Astrocyte (in vitro differentiated cells and primary cell): ENCODE measurements around the gene HLA-DRB5. TPM values are rescaled to one million over a fixed set of nuclear protein-coding genes. Genes with fewer than 3 reads are reported as not detected.

Experiments used
- DNase-seq: peaks from one replicate; pipeline ENCODE4 v3.0.0-alpha.2; 2010; ENCODE audit warnings: low read depth
- FAIRE-seq: peaks from 2 replicates; lab custom pipeline; 2011; peaks lifted over from hg19 to GRCh38; lab: Jason Lieb, UNC
- H2AFZ ChIP-seq: 2 replicates; pipeline ENCODE4 v1.6.0; 2012; ENCODE audit warnings: low read depth, low read length, inconsistent platforms
- H3K27ac ChIP-seq: 2 replicates; pipeline ENCODE4 v1.5.1; 2011; ENCODE audit warnings: low read depth, low read length, inconsistent platforms
- H3K27me3 ChIP-seq: 2 replicates; pipeline ENCODE4 v1.6.0; 2011; ENCODE audit warnings: low read length, inconsistent platforms; ENCODE audit not compliant: insufficient read depth
- H3K36me3 ChIP-seq: 2 replicates; pipeline ENCODE4 v1.5.1; 2011; ENCODE audit warnings: low read length, inconsistent platforms; ENCODE audit not compliant: insufficient read depth
- H3K4me1 ChIP-seq: 2 replicates; pipeline ENCODE4 v1.5.1; 2011; ENCODE audit warnings: low read length, inconsistent platforms; ENCODE audit not compliant: insufficient read depth
- H3K4me2 ChIP-seq: 2 replicates; pipeline ENCODE4 v1.6.0; 2012; ENCODE audit warnings: low read length, inconsistent platforms
- H3K4me3 ChIP-seq: 2 replicates; pipeline ENCODE4 v1.5.1; 2011; ENCODE audit warnings: low read depth, mild to moderate bottlenecking, low read length, inconsistent platforms; ENCODE audit not compliant: insufficient read depth
- H3K79me2 ChIP-seq: 2 replicates; pipeline ENCODE4 v1.6.0; 2012; ENCODE audit warnings: mild to moderate bottlenecking, low read length, inconsistent platforms; ENCODE audit not compliant: insufficient read depth
- H3K9ac ChIP-seq: 2 replicates; pipeline ENCODE4 v1.6.0; 2012; ENCODE audit warnings: mild to moderate bottlenecking, low read length, inconsistent platforms
- H3K9me3 ChIP-seq: 2 replicates; pipeline ENCODE4 v1.5.1; 2012; ENCODE audit warnings: low read depth, mild to moderate bottlenecking, low read length, inconsistent platforms; ENCODE audit not compliant: insufficient read depth
- H4K20me1 ChIP-seq: 2 replicates; pipeline ENCODE4 v1.6.0; 2012; ENCODE audit warnings: low read length, inconsistent platforms; ENCODE audit not compliant: insufficient read depth
- H3K27ac Mint-ChIP-seq: one replicate; pipeline ENCODE4 v1.8.0; 2021; ENCODE audit warnings: mild to moderate bottlenecking, mixed read lengths; ENCODE audit not compliant: unreplicated experiment
- H3K27me3 Mint-ChIP-seq: one replicate; pipeline ENCODE4 v1.8.0; 2021; ENCODE audit warnings: low read depth, mixed read lengths; ENCODE audit not compliant: unreplicated experiment
- H3K36me3 Mint-ChIP-seq: one replicate; pipeline ENCODE4 v1.8.0; 2021; ENCODE audit warnings: low read depth, mixed read lengths; ENCODE audit not compliant: unreplicated experiment
- H3K4me1 Mint-ChIP-seq: one replicate; pipeline ENCODE4 v1.8.0; 2021; ENCODE audit warnings: low read depth, mixed read lengths; ENCODE audit not compliant: unreplicated experiment
- H3K4me3 Mint-ChIP-seq: one replicate; pipeline ENCODE4 v1.8.0; 2021; ENCODE audit warnings: mild to moderate bottlenecking, moderate library complexity, mixed read lengths; ENCODE audit not compliant: unreplicated experiment
- H3K9me3 Mint-ChIP-seq: one replicate; pipeline ENCODE4 v1.8.0; 2021; ENCODE audit warnings: mild to moderate bottlenecking, mixed read lengths; ENCODE audit not compliant: unreplicated experiment
- CTCF ChIP-seq: IDR thresholded peaks from 2 replicates; pipeline ENCODE4 v1.5.1; 2011; ENCODE audit warnings: low read depth, mild to moderate bottlenecking, inconsistent platforms, low read length, moderate library complexity; ENCODE audit not compliant: insufficient read depth
- EZH2 ChIP-seq: IDR thresholded peaks from 2 replicates; pipeline ENCODE4 v1.6.1; 2012; ENCODE audit warnings: mild to moderate bottlenecking, low read length, inconsistent platforms; ENCODE audit not compliant: insufficient read depth
- total RNA-seq: library from RNA; stranded (reverse); gene quantifications from 2 replicates; pipeline ENCODE4 v1.2.1, GENCODE V29; 2021

The HLA-DRB5 gene
- total RNA-seq, 1 donor from 2014 or later, result not detected

- H3K9ac ChIP-seq, result no peak overlapping the region
- no peaks in the 10 kb centered on the region for H3K36me3 Mint-ChIP-seq
- H3K27me3 ChIP-seq, result no peaks in the 10 kb centered on the region
- H3K9me3 ChIP-seq, result no peaks in the 10 kb centered on the region
- DNase-seq (no peak), FAIRE-seq (no peak)
- H3K4me1 ChIP-seq, result no peaks in the 10 kb centered on the region
- H3K4me1 Mint-ChIP-seq, result no peaks in the 10 kb centered on the region
- TF ChIP-seq CTCF (no peak), EZH2 (no peak)
- H3K27ac ChIP-seq, result no peak overlapping the region
- H3K27ac Mint-ChIP-seq, result no peak overlapping the region
- H4K20me1 ChIP-seq, result no peaks in the 10 kb centered on the region
- no peak overlapping the region for H2AFZ ChIP-seq
- H3K4me3 ChIP-seq, result no peak overlapping the region
- no peaks in the 10 kb centered on the region for H3K79me2 ChIP-seq
- no peak overlapping the region for H3K4me3 Mint-ChIP-seq
- H3K4me2 ChIP-seq, result no peak overlapping the region
- no peaks in the 10 kb centered on the region for H3K36me3 ChIP-seq
- no peaks in the 10 kb centered on the region for H3K27me3 Mint-ChIP-seq
- no peaks in the 10 kb centered on the region for H3K9me3 Mint-ChIP-seq
Observed at GRCh38 chr6:32501016-32501415, 29.1 kb downstream of the HLA-DRB5 start.

- H3K9ac ChIP-seq, result no peak overlapping the region
- H4K20me1 ChIP-seq, result no peaks in the 10 kb centered on the region
- Mint-ChIP-seq H3K36me3 (no peaks in the 10 kb centered on the region), H3K9me3 (no peaks in the 10 kb centered on the region), H3K27ac (no peak overlapping the region), H3K27me3 (no peaks in the 10 kb centered on the region), H3K4me3 (no peak overlapping the region), H3K4me1 (no peaks in the 10 kb centered on the region)
- H3K79me2 ChIP-seq, result no peaks in the 10 kb centered on the region
- no peak overlapping the region for H3K4me2 ChIP-seq
- no peak overlapping the region for H3K4me3 ChIP-seq
- no peak overlapping the region for H3K27ac ChIP-seq
- no peaks in the 10 kb centered on the region for H3K9me3 ChIP-seq
- no peaks in the 10 kb centered on the region for H3K27me3 ChIP-seq
- no peak for TF ChIP-seq CTCF
- no peak for TF ChIP-seq EZH2
- no peaks in the 10 kb centered on the region for H3K36me3 ChIP-seq
- H2AFZ ChIP-seq, result no peak overlapping the region
- H3K4me1 ChIP-seq, result no peaks in the 10 kb centered on the region
- FAIRE-seq, result no peak
- DNase-seq, result no peak
Observed at GRCh38 chr6:32492351-32492750, 37.7 kb downstream of the HLA-DRB5 start.

- no peaks in the 10 kb centered on the region for H3K4me1 Mint-ChIP-seq
- TF ChIP-seq EZH2 (no peak), CTCF (no peak)
- Histone ChIP-seq H2AFZ (no peak overlapping the region), H3K36me3 (no peaks in the 10 kb centered on the region), H3K27ac (no peak overlapping the region), H3K79me2 (no peaks in the 10 kb centered on the region), H4K20me1 (no peaks in the 10 kb centered on the region), H3K4me2 (no peak overlapping the region), H3K4me3 (no peak overlapping the region), H3K9me3 (no peaks in the 10 kb centered on the region), H3K4me1 (no peaks in the 10 kb centered on the region), H3K9ac (no peak overlapping the region), H3K27me3 (no peaks in the 10 kb centered on the region)
- no peaks in the 10 kb centered on the region for H3K27me3 Mint-ChIP-seq
- H3K36me3 Mint-ChIP-seq, result no peaks in the 10 kb centered on the region
- FAIRE-seq (no peak), DNase-seq (no peak)
- H3K9me3 Mint-ChIP-seq, result no peaks in the 10 kb centered on the region
- H3K4me3 Mint-ChIP-seq, result no peak overlapping the region
- no peak overlapping the region for H3K27ac Mint-ChIP-seq
Observed at GRCh38 chr6:32491700-32492099, 38.4 kb downstream of the HLA-DRB5 start.
